ENCODE data around the gene ZSWIM8.

- no peak for TF ChIP-seq CTCF (IDR thresholded peaks at IDR 0.05; ENCODE audit: low read length)
- no peak for TF ChIP-seq EZH2phosphoT487 (IDR thresholded peaks at IDR 0.05; ENCODE audit: low read length)
- TF ChIP-seq EZH2 (optimal IDR thresholded peaks at IDR 0.05; ENCODE audit: low read depth, low read length): no peak
Measured at GRCh38 chr10:73823391-73823790, 38.0 kb downstream of the ZSWIM8 start.

All from MM.1S (cell line).